HEK293 (cell line): ENCODE results near the gene CCDC57.

Experiments used
- CTCF ChIA-PET: fragments of 350-600 bp; formaldehyde crosslinking; extraction: SDS; loops from one replicate; lab custom pipeline; 2021; ENCODE audit warnings: antibody characterized with exemption; lab: Yijun Ruan, JAX
- POLR2A ChIA-PET: fragments of 300-600 bp; formaldehyde crosslinking; extraction: SDS; loops from one replicate; lab custom pipeline; 2020; ENCODE audit warnings: antibody characterized with exemption, inconsistent platforms; lab: Yijun Ruan, JAX
- H3K27ac ChIP-seq: fragments of 200-500 bp; sonication (Bioruptor generic); 2 replicates; pipeline ENCODE4 v1.5.1; 2014; ENCODE audit warnings: low read depth, low read length, control low read depth, inconsistent platforms; ENCODE audit errors: extremely low read depth
- H3K36me3 ChIP-seq, 2 experiments: fragments of 200-500 bp in 1 of 2; sonication (Bioruptor generic) in 1 of 2; 1 replicate in 1 of 2; 2 replicates in 1 of 2; pipeline ENCODE4 v1.5.1; 2014 to 2017; ENCODE audit warnings: inconsistent platforms in 2 of 2, low read length in 2 of 2; ENCODE audit not compliant: control insufficient read depth in 2 of 2, insufficient read depth in 1 of 2
- H3K4me1 ChIP-seq: fragments of 200-500 bp; sonication (Bioruptor generic); 2 replicates; pipeline ENCODE4 v1.5.1; 2014; ENCODE audit warnings: mild to moderate bottlenecking, low read length, inconsistent platforms; ENCODE audit not compliant: control insufficient read depth, insufficient read depth
- H3K4me3 ChIP-seq: 2 replicates; pipeline ENCODE4 v1.5.1; 2011; ENCODE audit warnings: low read depth, mild to moderate bottlenecking, control low read depth, low read length, moderate library complexity
- H3K9me3 ChIP-seq: fragments of 200-500 bp; sonication (Bioruptor generic); 2 replicates; pipeline ENCODE4 v1.5.1; 2014; ENCODE audit warnings: low read depth, low read length, inconsistent platforms; ENCODE audit not compliant: control insufficient read depth, insufficient read depth
- IKZF3 ChIP-seq: fragments of 450-650 bp; IDR thresholded peaks from 2 replicates; pipeline ENCODE4 v1.5.0; 2018; ENCODE audit warnings: missing biosample characterization, mild to moderate bottlenecking, missing genetic modification characterization, moderate library complexity
- OSR2 ChIP-seq: fragments of 450-650 bp; formaldehyde crosslinking; IDR thresholded peaks from 2 replicates; pipeline ENCODE4 v1.5.1; 2016; ENCODE audit warnings: missing biosample characterization, missing genetic modification characterization
- OVOL3 ChIP-seq: fragments of 450-650 bp; formaldehyde crosslinking; IDR thresholded peaks from 2 replicates; pipeline ENCODE4 v1.5.1; 2016; ENCODE audit warnings: missing biosample characterization, missing genetic modification characterization
- SETDB1 ChIP-seq: IDR thresholded peaks from one replicate; pipeline ENCODE4 v1.6.1; 2017; ENCODE audit warnings: mild to moderate bottlenecking, low read length, moderate library complexity, mixed read lengths; ENCODE audit not compliant: insufficient read length
- WT1 ChIP-seq: fragments of 450-650 bp; formaldehyde crosslinking; IDR thresholded peaks from 2 replicates; pipeline ENCODE4 v1.5.1; 2016; ENCODE audit warnings: missing biosample characterization, missing genetic modification characterization
- ZNF114 ChIP-seq: fragments of 450-650 bp; formaldehyde crosslinking; IDR thresholded peaks from 2 replicates; pipeline ENCODE4 v1.5.0; 2017; ENCODE audit warnings: missing biosample characterization, missing genetic modification characterization
- ZNF280C ChIP-seq: fragments of 450-650 bp; formaldehyde crosslinking; IDR thresholded peaks from 2 replicates; pipeline ENCODE4 v1.5.1; 2016; ENCODE audit warnings: missing biosample characterization, missing genetic modification characterization
- ZNF335 ChIP-seq: fragments of 450-650 bp; formaldehyde crosslinking; conservative IDR thresholded peaks from 2 replicates; pipeline ENCODE4 v1.5.1; 2016; ENCODE audit warnings: missing biosample characterization, missing genetic modification characterization
- ZNF354C ChIP-seq: fragments of 450-650 bp; formaldehyde crosslinking; IDR thresholded peaks from 2 replicates; pipeline ENCODE4 v1.5.1; 2016; ENCODE audit warnings: missing biosample characterization, missing genetic modification characterization, low read depth, borderline replicate concordance
- ZNF366 ChIP-seq: fragments of 450-650 bp; formaldehyde crosslinking; conservative IDR thresholded peaks from 2 replicates; pipeline ENCODE4 v1.5.1; 2016; ENCODE audit warnings: missing biosample characterization, missing genetic modification characterization
- ZNF544 ChIP-seq: fragments of 450-650 bp; formaldehyde crosslinking; IDR thresholded peaks from 2 replicates; pipeline ENCODE4 v1.5.0; 2017; ENCODE audit warnings: missing biosample characterization, missing genetic modification characterization
- ZNF558 ChIP-seq: fragments of 450-650 bp; formaldehyde crosslinking; IDR thresholded peaks from 2 replicates; pipeline ENCODE4 v1.5.1; 2016; ENCODE audit warnings: missing biosample characterization, missing genetic modification characterization
- ZNF585B ChIP-seq: fragments of 450-650 bp; formaldehyde crosslinking; IDR thresholded peaks from 2 replicates; pipeline ENCODE4 v1.5.1; 2016; ENCODE audit warnings: missing biosample characterization, missing genetic modification characterization
- ZNF837 ChIP-seq: fragments of 450-650 bp; formaldehyde crosslinking; IDR thresholded peaks from 2 replicates; pipeline ENCODE4 v1.5.1; 2016; ENCODE audit warnings: missing biosample characterization, missing genetic modification characterization
- TF ChIP-seq, protein P1 (sequence below): fragments of 450-650 bp; formaldehyde crosslinking; conservative IDR thresholded peaks from 2 replicates; pipeline ENCODE4 v1.5.1; 2016; ENCODE audit warnings: low read depth, missing biosample characterization, missing genetic modification characterization

Gene CCDC57

GRCh38 chr17:82170412-82170961, 42.2 kb downstream of the CCDC57 start:
- CTCF ChIA-PET = interaction anchor here (1.2 kb wide), 2 partner anchors 16 to 151 kb away, joined by 4 read pairs; no protein-coding TSS in a partner anchor
- Histone ChIP-seq H3K27ac (no peak overlapping the region), H3K9me3 (no peaks in the 10 kb centered on the region), H3K36me3 (peaks cover 50 to 87% of the 10 kb centered on the region in 2 experiments), H3K4me3 (no peak overlapping the region), H3K4me1 (no peaks in the 10 kb centered on the region)
- no peak for TF ChIP-seq ZNF280C (tag by site-specific recombination)
- no peak for TF ChIP-seq OSR2 (tag by site-specific recombination)
- TF ChIP-seq IKZF3 (tag by site-specific recombination) = no peak
- POLR2A ChIA-PET = interaction anchor here (0.7 kb wide), 1 partner anchor 29 kb away, joined by 3 read pairs; no protein-coding TSS in a partner anchor

DNA sequence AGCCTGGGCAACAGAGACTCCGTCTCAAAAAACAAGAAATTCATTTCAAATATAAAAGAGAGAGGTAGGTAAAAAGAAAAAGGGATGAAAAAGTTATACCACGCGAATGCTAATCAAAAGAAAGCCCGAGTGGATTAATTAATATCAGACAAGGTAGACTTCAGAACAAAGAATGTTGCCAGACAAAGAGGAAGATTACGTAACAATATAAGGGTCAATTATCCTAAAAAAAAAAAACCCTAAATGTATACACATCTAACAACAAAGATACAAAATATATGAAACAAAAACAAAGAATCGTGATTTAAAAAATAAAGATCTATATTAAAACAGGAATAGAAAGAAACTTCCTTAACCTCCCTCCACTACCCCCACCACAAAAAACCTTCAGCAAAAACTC, 44.1 kb downstream of the CCDC57 start:
- TF ChIP-seq ZNF366 (tag by site-specific recombination) (no peak), ZNF585B (tag by site-specific recombination) (no peak), ZNF114 (tag by site-specific recombination) (no peak), ZNF837 (tag by site-specific recombination) (no peak), ZNF354C (tag by site-specific recombination) (no peak), OVOL3 (no peak), WT1 (tag by site-specific recombination) (no peak), ZNF544 (no peak), ZNF335 (tag by site-specific recombination) (no peak)
- TF ChIP-seq, all 188 proteins: peak for 0
- Histone ChIP-seq H3K4me3 (no peak overlapping the region), H3K4me1 (no peaks in the 10 kb centered on the region), H3K27ac (no peak overlapping the region), H3K9me3 (no peaks in the 10 kb centered on the region), H3K36me3 (peaks cover 63 to 82% of the 10 kb centered on the region in 2 experiments)
- ChIA-PET CTCF (interaction anchor here (0.7 kb wide), 1 partner anchor 89 kb away, joined by 3 read pairs; no protein-coding TSS in a partner anchor), POLR2A (no interaction called here)

- Histone ChIP-seq H3K9me3 (no peaks in the 10 kb centered on the region), H3K4me3 (no peak overlapping the region), H3K4me1 (no peaks in the 10 kb centered on the region), H3K27ac (no peak overlapping the region), H3K36me3 (peaks cover 56 to 77% of the 10 kb centered on the region in 2 experiments)
- ChIA-PET POLR2A (no interaction called here), CTCF (interaction anchor here (0.9 to 1.0 kb wide), 2 partner anchors 13 to 61 kb away, joined by 3 to 4 read pairs; no protein-coding TSS in a partner anchor)
- TF ChIP-seq, protein P1, sequence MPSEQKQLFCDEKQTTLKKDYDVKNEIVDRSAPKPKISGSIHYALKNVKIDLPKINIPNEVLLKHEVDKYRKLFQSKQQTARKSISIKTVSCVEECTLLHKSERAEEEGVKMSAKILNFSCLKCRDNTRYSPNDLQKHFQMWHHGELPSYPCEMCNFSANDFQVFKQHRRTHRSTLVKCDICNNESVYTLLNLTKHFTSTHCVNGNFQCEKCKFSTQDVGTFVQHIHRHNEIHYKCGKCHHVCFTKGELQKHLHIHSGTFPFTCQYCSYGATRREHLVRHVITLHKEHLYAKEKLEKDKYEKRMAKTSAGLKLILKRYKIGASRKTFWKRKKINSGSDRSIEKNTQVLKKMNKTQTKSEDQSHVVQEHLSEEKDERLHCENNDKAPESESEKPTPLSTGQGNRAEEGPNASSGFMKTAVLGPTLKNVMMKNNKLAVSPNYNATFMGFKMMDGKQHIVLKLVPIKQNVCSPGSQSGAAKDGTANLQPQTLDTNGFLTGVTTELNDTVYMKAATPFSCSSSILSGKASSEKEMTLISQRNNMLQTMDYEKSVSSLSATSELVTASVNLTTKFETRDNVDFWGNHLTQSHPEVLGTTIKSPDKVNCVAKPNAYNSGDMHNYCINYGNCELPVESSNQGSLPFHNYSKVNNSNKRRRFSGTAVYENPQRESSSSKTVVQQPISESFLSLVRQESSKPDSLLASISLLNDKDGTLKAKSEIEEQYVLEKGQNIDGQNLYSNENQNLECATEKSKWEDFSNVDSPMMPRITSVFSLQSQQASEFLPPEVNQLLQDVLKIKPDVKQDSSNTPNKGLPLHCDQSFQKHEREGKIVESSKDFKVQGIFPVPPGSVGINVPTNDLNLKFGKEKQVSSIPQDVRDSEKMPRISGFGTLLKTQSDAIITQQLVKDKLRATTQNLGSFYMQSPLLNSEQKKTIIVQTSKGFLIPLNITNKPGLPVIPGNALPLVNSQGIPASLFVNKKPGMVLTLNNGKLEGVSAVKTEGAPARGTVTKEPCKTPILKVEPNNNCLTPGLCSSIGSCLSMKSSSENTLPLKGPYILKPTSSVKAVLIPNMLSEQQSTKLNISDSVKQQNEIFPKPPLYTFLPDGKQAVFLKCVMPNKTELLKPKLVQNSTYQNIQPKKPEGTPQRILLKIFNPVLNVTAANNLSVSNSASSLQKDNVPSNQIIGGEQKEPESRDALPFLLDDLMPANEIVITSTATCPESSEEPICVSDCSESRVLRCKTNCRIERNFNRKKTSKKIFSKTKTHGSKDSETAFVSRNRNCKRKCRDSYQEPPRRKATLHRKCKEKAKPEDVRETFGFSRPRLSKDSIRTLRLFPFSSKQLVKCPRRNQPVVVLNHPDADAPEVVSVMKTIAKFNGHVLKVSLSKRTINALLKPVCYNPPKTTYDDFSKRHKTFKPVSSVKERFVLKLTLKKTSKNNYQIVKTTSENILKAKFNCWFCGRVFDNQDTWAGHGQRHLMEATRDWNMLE (tag by site-specific recombination) = no peak
- TF ChIP-seq ZNF558 (tag by site-specific recombination) (peak; percentile 94), SETDB1 (peak; percentile 27)
- TF ChIP-seq, all 188 proteins: peak for 2
Measured at GRCh38 chr17:82167028-82167427, 45.6 kb downstream of the CCDC57 start.
